K562 (cell line): Measurements from ENCODE around the gene AHI1. TPM values are rescaled to one million over a fixed set of nuclear protein-coding genes. Genes with fewer than 3 reads are reported as not detected.
"Not testable (repeated sequence)": the region's sequence is repeated elsewhere in the genome, so short reads cannot be mapped to it uniquely, and the experiment has no call there.

Experiments
- ATAC-seq: fragments of 200-7000 bp; cut with Tn5 transposase; 3 replicates; pipeline ENCODE4 v1.9.1; 2020; ENCODE audit warnings: moderate library complexity
- BruUV-seq: library from RNA; stranded (reverse); fragments of 400-500 nt; replicated peaks from 2 replicates; lab custom pipeline; 2021; lab: Mats Ljungman, UMichigan
- CTCF ChIA-PET: fragments of 300-600 bp; formaldehyde crosslinking; extraction: SDS; loops from one replicate; lab custom pipeline; 2021; ENCODE audit warnings: low intra/inter-chr PET ratio; lab: Yijun Ruan, JAX
- POLR2A ChIA-PET: fragments of 300-600, 350-650 bp; sonication (Branson Sonifier 250); formaldehyde crosslinking; extraction: SDS; loops from one replicate; lab custom pipeline; 2021; ENCODE audit warnings: antibody characterized with exemption, inconsistent platforms; lab: Yijun Ruan, JAX
- DNase-seq, 4 experiments: peaks; one replicate each; pipeline versions ENCODE4 v3.0.0 to v3.0.0-alpha.2; 2011 to 2018; ENCODE audit warnings: low spot score in 3 of 4, mixed read lengths in 3 of 4; ENCODE audit errors: extremely low read depth in 1 of 4
- FAIRE-seq: peaks from 2 replicates; lab custom pipeline; 2011; peaks lifted over from hg19 to GRCh38; lab: Jason Lieb, UNC
- H2AFZ ChIP-seq: 2 replicates; pipeline ENCODE4 v1.6.0; 2011; ENCODE audit warnings: low read depth, low read length, control low read depth, inconsistent platforms
- H3K27ac ChIP-seq: fragments of 200-600 bp; 3 replicates; pipeline ENCODE4 v1.8.0; 2011; ENCODE audit warnings: low read depth, mild to moderate bottlenecking, control low read depth, inconsistent platforms, low read length, moderate library complexity, mixed read lengths; ENCODE audit errors: extremely low read depth
- H3K27me3 ChIP-seq, 2 experiments: fragments of 300-600 bp in 1 of 2; 2 replicates in 1 of 2; 3 replicates in 1 of 2; pipeline versions ENCODE4 v1.6.0 to v1.8.0; 2011; ENCODE audit warnings: inconsistent platforms in 2 of 2, low read length in 2 of 2, mild to moderate bottlenecking in 1 of 2, mixed read lengths in 1 of 2, moderate library complexity in 1 of 2; ENCODE audit not compliant: control insufficient read depth in 2 of 2, insufficient read depth in 2 of 2
- H3K36me3 ChIP-seq: fragments of 300-600 bp; 3 replicates; pipeline ENCODE4 v1.8.0; 2011; ENCODE audit warnings: mild to moderate bottlenecking, low read length, inconsistent platforms; ENCODE audit not compliant: control insufficient read depth, insufficient read depth
- H3K4me1 ChIP-seq, 2 experiments: fragments of 200-600 bp in 1 of 2; replicated peaks in 1 of 2; 2 replicates in 1 of 2; 3 replicates in 1 of 2; pipeline versions ENCODE4 v1.5.1 to v1.8.0; 2011; ENCODE audit warnings: inconsistent platforms in 2 of 2, low read length in 2 of 2, mild to moderate bottlenecking in 1 of 2, mixed read lengths in 1 of 2, moderate library complexity in 1 of 2; ENCODE audit not compliant: control insufficient read depth in 2 of 2, insufficient read depth in 2 of 2
- H3K4me2 ChIP-seq: 2 replicates; pipeline ENCODE4 v1.6.1; 2011; ENCODE audit warnings: low read length, control low read depth, inconsistent platforms, mixed read lengths; ENCODE audit not compliant: insufficient read depth
- H3K4me3 ChIP-seq: fragments of 200-600 bp; sonication (generic), shearing (Covaris generic); 2 replicates; pipeline ENCODE4 v1.5.1; 2016; ENCODE audit warnings: control low read depth, inconsistent platforms
- H3K79me2 ChIP-seq: fragments of 200-600 bp; 3 replicates; pipeline ENCODE4 v1.8.0; 2011; ENCODE audit warnings: low read length, inconsistent platforms; ENCODE audit not compliant: control insufficient read depth, insufficient read depth
- H3K9ac ChIP-seq, 2 experiments: 2 replicates each; pipeline versions ENCODE4 v1.6.0 to v1.6.1; 2011; ENCODE audit warnings: low read depth in 2 of 2, low read length in 2 of 2, control low read depth in 1 of 2, inconsistent platforms in 1 of 2, mild to moderate bottlenecking in 1 of 2, mixed read lengths in 1 of 2; ENCODE audit not compliant: insufficient read depth in 1 of 2
- H3K9me1 ChIP-seq: one replicate; pipeline ENCODE4 v1.6.0; 2011; ENCODE audit warnings: inconsistent platforms, mild to moderate bottlenecking, low read length, moderate library complexity; ENCODE audit not compliant: control insufficient read depth, insufficient read depth
- H3K9me3 ChIP-seq: replicated peaks from 2 replicates; pipeline ENCODE4 v1.5.1; 2011; ENCODE audit warnings: low read depth, low read length, inconsistent platforms; ENCODE audit not compliant: control insufficient read depth, insufficient read depth
- H4K20me1 ChIP-seq: replicated peaks from 2 replicates; pipeline ENCODE4 v1.6.1; 2011; ENCODE audit warnings: low read length, inconsistent platforms, mixed read lengths; ENCODE audit not compliant: control insufficient read depth, insufficient read depth
- SAFB2 ChIP-seq: fragments of 200-400 bp; formaldehyde crosslinking; IDR thresholded peaks from 2 replicates; pipeline ENCODE4 v1.6.1; 2018; ENCODE audit warnings: borderline replicate concordance, low read length, low read depth, moderate library complexity; ENCODE audit not compliant: severe bottlenecking
- ZNF165 ChIP-seq: fragments of 250-450 bp; sonication (Bioruptor Pico); IDR thresholded peaks from 2 replicates; pipeline ENCODE4 v1.4.0; 2020; ENCODE audit warnings: borderline replicate concordance
- WGBS: fragments of 100-300 bp; shearing (Covaris generic); methylation state at CpG from one replicate; pipeline ENCODE4 v1.1.6; 2016; ENCODE audit warnings: low coverage, mixed read lengths; ENCODE audit not compliant: insufficient coverage; ENCODE audit errors: missing lambda C conversion rate; 5-methylcytosine and 5-hydroxymethylcytosine counted together
- in situ Hi-C: fragments of 300-500 bp; cut with MboI; formaldehyde crosslinking; loops from 4 replicates; pipeline ENCODE4 v1.15.0; 2018; ENCODE audit warnings: inconsistent platforms, mixed read lengths
- intact Hi-C: fragments of 100-400 bp; cut with micrococcal nuclease; formaldehyde crosslinking; loops from 2 replicates; pipeline ENCODE4 v1.14.2; 2022
- polyA plus RNA-seq, 8 experiments: library from polyadenylated mRNA; depleted of rRNA in 4 of 8; stranded (reverse) in 5 of 8; unstranded in 3 of 8; fragments of >200 nt; fragmentation: Nextera tagmentation in 2 of 8; fragmentation: Illumina TruSeq in 1 of 8; extraction: Ambion mirVana in 2 of 8; extraction: Trizol in 1 of 8; gene quantifications; 2 replicates each; pipeline versions ENCODE4 v1.2.1 to v1.2.3, GENCODE V29; 2011 to 2014; ENCODE audit warnings: inconsistent platforms in 1 of 8, missing spikeins in 1 of 8
- total RNA-seq, 7 experiments: library from RNA; depleted of rRNA in 6 of 7; stranded (reverse); fragments of >200 nt in 6 of 7; fragmentation: Illumina TruSeq in 2 of 7; extraction: Trizol in 2 of 7; gene quantifications; 2 replicates each; pipeline versions ENCODE4 v1.2.1 to v1.2.3, GENCODE V29; 2011 to 2021; ENCODE audit warnings: low replicate concordance in 1 of 7
- TF ChIP-seq, protein P1 (sequence below), 2 experiments: fragments of 450-650 bp; IDR thresholded peaks; 2 replicates each; pipeline ENCODE4 v1.6.1; 2016; ENCODE audit warnings: mild to moderate bottlenecking in 2 of 2, borderline replicate concordance in 1 of 2, low read depth in 1 of 2, moderate library complexity in 1 of 2

AHI1 gene
- total and polyA plus RNA-seq, 9 of the 15 experiments (the other 6 are each of a cell fraction or from before 2014, with no cell fraction given): 24.7 to 54.9 (median 32.2) TPM

DNA sequence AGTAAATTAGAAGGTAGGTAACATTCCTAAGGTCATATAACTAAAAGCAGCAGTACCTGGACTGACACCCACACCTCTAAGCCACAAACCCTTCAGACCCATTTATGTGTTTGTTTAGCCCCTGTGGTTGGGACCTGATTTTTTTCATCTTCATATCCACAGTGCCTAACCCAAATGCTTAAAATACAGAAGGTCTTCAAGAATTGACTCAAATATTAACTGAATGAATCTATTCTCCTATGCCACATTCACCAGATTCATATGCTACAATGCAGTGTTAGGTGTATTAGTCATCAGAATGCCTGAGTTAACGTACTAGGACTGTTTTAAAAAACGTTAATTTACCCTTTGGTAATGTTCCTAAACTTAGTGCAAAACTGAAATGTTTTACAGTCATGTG lies 124.8 kb downstream of the AHI1 start (continued):
- TF ChIP-seq, protein P1, sequence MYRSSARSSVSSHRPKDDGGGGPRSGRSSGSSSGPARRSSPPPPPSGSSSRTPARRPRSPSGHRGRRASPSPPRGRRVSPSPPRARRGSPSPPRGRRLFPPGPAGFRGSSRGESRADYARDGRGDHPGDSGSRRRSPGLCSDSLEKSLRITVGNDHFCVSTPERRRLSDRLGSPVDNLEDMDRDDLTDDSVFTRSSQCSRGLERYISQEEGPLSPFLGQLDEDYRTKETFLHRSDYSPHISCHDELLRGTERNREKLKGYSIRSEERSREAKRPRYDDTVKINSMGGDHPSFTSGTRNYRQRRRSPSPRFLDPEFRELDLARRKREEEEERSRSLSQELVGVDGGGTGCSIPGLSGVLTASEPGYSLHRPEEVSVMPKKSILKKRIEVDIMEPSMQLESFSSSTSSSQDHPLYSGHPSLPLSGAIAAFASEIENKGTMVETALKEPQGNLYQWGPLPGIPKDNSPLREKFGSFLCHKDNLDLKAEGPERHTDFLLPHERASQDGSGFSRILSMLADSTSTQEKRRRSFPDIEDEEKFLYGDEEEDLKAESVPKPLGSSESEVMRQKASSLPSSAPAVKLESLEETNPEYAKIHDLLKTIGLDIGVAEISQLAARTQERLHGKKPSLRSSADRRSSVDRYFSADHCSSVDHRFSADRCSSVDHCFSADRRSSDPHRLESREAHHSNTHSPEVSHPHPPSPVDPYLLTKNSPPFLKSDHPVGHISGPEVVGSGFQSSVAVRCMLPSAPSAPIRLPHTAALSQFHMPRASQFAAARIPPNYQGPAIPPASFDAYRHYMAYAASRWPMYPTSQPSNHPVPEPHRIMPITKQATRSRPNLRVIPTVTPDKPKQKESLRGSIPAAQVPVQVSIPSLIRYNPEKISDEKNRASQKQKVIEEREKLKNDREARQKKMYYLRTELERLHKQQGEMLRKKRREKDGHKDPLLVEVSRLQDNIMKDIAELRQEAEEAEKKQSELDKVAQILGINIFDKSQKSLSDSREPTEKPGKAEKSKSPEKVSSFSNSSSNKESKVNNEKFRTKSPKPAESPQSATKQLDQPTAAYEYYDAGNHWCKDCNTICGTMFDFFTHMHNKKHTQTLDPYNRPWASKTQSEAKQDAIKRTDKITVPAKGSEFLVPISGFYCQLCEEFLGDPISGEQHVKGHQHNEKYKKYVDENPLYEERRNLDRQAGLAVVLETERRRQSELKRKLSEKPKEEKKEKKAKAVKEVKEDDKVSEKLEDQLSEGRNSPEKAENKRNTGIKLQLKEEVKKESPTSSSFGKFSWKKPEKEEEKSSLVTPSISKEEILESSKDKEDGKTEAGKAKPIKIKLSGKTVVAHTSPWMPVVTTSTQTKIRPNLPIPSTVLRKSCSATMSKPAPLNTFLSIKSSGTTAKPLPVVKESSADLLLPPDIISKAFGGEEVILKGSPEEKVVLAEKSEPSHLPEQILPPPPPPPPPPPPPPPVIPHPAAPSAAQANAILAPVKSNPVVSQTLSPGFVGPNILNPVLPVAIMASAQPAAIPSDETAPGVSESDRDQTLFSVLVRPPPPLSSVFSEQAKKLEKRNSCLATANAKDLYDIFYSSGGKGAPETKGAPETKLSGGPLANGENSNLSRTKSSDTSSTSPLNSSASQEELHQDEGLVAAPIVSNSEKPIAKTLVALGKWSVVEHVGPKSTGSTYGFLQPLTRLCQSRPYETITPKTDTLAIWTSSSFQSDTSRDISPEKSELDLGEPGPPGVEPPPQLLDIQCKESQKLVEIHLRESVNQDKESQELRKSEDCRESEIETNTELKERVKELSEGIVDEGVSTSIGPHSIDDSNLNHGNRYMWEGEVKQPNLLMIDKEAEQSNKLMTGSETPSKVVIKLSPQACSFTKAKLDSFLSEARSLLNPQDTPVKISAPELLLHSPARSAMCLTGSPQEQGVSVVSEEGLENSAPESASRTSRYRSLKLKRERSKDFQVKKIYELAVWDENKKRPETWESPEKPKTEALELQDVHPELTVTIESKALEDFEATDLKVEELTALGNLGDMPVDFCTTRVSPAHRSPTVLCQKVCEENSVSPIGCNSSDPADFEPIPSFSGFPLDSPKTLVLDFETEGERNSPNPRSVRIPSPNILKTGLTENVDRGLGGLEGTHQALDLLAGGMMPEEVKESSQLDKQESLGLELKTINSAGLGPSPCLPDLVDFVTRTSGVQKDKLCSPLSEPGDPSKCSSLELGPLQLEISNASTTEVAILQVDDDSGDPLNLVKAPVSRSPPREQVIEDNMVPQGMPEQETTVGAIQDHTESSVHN (IDR thresholded peaks at IDR 0.05; ENCODE audit: borderline replicate concordance in 1 of 2, low read depth in 1 of 2): no peak
- TF ChIP-seq SAFB2 (no peak), ZNF165 (CRISPR knock-in tag) (no peak)

DNA sequence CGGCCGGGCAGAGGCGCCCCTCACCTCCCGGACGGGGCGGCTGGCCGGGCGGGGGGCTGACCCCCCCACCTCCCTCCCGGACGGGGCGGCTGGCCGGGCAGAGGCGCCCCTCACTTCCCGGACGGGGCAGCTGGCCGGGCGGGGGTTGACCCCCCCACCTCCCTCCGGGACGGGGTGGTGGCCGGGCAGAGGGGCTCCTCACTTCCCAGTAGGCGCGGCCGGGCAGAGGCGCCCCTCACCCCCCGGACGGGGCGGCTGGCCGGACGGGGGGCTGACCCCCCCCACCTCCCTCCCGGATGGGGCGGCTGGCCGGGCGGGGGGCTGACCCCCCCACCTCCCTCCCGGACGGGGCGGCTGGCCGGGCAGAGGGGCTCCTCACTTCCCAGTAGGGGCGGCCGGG lies 133.9 kb downstream of the AHI1 start:
- in situ Hi-C loops: not testable (repeated sequence)

More for the DNA sequence above, 133.9 kb downstream of the AHI1 start:
- H3K27me3 ChIP-seq, CTCF ChIA-PET, H3K9me1 ChIP-seq, H4K20me1 ChIP-seq, DNase-seq, H3K9ac ChIP-seq, H3K4me1 ChIP-seq, H3K79me2 ChIP-seq, H2AFZ ChIP-seq, intact Hi-C loops, ATAC-seq, H3K4me2 ChIP-seq, H3K27ac ChIP-seq, BruUV-seq, H3K36me3 ChIP-seq, FAIRE-seq, POLR2A ChIA-PET, H3K4me3 ChIP-seq: not testable (repeated sequence)
- peaks cover 13% of the 10 kb centered on the region for H3K9me3 ChIP-seq
- WGBS: no CpG with 5 or more reads among the region's 39 CpGs
